Stimulated activated CD4-positive, alpha-beta T cell treated with anti-CD3 and anti-CD28 coated beads, Interleukin-4, amount 100 ng/mL, for 4 hours (primary cell): Measurements from ENCODE around the gene SNAPC4.
A peak's percentile ranks its signal among the peaks of the same experiment; 100 is the strongest.
"Not testable (repeated sequence)": the region's sequence is repeated elsewhere in the genome, so short reads cannot be mapped to it uniquely, and the experiment has no call there.

Experiments
- DNase-seq, 2 experiments: peaks; one replicate each; pipeline ENCODE4 v3.0.0-alpha.2; 2020

SNAPC4 gene

DNA sequence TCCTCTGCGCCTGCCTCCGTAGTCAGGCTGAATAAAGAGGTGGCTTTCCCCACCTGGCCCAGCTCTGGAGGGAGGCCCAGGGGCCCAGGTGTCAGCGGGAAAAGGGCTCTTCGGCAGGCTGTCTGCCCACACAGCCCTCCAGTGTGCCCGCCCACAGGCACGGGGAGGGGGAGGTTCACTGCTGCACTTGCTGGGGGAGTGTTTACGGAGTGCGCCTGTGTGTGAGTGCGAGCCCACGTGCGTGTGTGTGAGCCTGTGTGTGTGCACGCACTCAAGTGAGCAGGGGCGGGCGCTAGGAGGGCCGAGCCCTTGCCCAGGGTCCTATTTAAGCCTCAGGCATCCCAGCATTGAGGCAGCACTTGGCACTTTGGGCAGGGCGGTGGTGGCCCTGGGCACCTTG is 47.3 kb downstream of the SNAPC4 start:
- DNase-seq = peak in 1 of 2 experiments; percentile 36

- not testable (repeated sequence) for DNase-seq
Observed at GRCh38 chr9:136351868-136352267, 48.1 kb downstream of the SNAPC4 start.

DNA sequence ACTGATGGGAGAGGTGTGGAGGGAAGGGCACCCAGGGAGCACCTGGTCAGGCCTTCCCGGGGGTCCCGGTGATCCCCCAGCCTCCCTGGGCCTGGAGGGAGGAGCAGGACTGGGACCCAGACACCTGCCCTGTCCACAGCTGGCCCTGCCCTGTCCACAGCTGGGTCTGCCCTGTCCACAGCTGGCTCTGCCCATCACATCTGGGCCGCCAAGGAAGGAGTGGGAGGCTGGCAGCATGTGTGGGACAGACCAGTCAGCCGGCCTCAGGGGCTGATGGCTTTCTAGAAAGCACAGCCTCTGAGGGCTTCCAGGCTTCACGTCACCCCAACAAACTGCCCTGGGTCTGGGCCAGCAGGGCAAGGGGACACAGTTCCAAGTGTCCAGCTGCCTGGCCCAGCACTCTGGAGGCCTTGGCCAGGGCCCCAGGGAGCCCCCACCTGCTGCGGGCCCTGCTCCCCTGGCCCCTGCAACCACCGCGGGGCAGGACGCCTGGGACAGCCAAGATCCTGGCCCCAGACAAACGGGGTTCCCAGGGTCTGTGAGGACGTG is 48.6 kb downstream of the SNAPC4 start:
- DNase-seq = no peak
